Esophagus squamous epithelium (tissue), 5 donors: ENCODE results near the gene CCNH. TPM values are rescaled to one million over a fixed set of nuclear protein-coding genes. Genes with fewer than 3 reads are reported as not detected.

ENCODE experiments used
- DNase-seq: peaks from one replicate; lab custom pipeline; 2025; lab: John Stamatoyannopoulos, UW
- H3K27ac ChIP-seq, 4 donors: fragments of 200-600 bp; sonication (generic); one replicate each; pipeline ENCODE4 v1.5.1; 2016 to 2019; ENCODE audit warnings: mild to moderate bottlenecking in 1 of 4
- H3K27me3 ChIP-seq, 4 donors: fragments of 200-600 bp; sonication (generic); 1 replicate in 3 of 4; 2 replicates in 1 of 4; pipeline versions ENCODE4 v1.5.1 to v1.6.0; 2017 to 2021; ENCODE audit warnings: antibody characterized with exemption in 1 of 4
- H3K36me3 ChIP-seq, 3 donors: fragments of 200-600 bp; sonication (generic); one replicate each; pipeline ENCODE4 v1.5.1; 2016 to 2019
- H3K4me1 ChIP-seq, 3 donors: fragments of 200-600 bp; sonication (generic); one replicate each; pipeline ENCODE4 v1.5.1; 2017 to 2019
- H3K4me3 ChIP-seq, 4 donors: fragments of 200-600 bp; sonication (generic); 1 replicate in 3 of 4; 2 replicates in 1 of 4; pipeline ENCODE4 v1.5.1; 2016 to 2019; ENCODE audit warnings: mild to moderate bottlenecking in 2 of 4, moderate library complexity in 1 of 4
- H3K9me3 ChIP-seq, 3 donors: fragments of 200-600 bp; sonication (generic); one replicate each; pipeline ENCODE4 v1.5.1; 2016 to 2019
- POLR2A ChIP-seq, 4 donors: fragments of 450-650 bp; IDR thresholded peaks; one replicate each; pipeline ENCODE4 v1.6.1; 2017; ENCODE audit warnings: antibody characterized with exemption in 4 of 4, mild to moderate bottlenecking in 4 of 4, moderate library complexity in 3 of 4
- WGBS, 2 donors: methylation state at CpG; one replicate each; pipeline ENCODE4 v1.1.5; 2018; 5-methylcytosine and 5-hydroxymethylcytosine counted together
- intact Hi-C: fragments of 100-400 bp; cut with DNase I; formaldehyde crosslinking; loops from one replicate; pipeline ENCODE4 v1.15.0; 2022
- total RNA-seq, 4 donors: library from RNA; depleted of rRNA; stranded (reverse); fragments of >200 nt; gene quantifications; one replicate each; pipeline ENCODE4 v1.1.0, GENCODE V29; 2016
- TF ChIP-seq, protein P1 (sequence below), 6 experiments: fragments of 450-650 bp in 4 of 6; fragments of 200-600 bp in 2 of 6; sonication (generic) in 2 of 6; IDR thresholded peaks; one replicate each; pipeline ENCODE4 v1.5.1; 2016 to 2019; ENCODE audit warnings: antibody characterized with exemption in 6 of 6, mild to moderate bottlenecking in 4 of 6, moderate library complexity in 4 of 6
- donor health status: DM: yes; HTN: yes; CAD: no.

Gene CCNH
- total RNA-seq, 4 donors from 2014 or later = 42.0 to 77.6 (median 54.1) TPM

DNA sequence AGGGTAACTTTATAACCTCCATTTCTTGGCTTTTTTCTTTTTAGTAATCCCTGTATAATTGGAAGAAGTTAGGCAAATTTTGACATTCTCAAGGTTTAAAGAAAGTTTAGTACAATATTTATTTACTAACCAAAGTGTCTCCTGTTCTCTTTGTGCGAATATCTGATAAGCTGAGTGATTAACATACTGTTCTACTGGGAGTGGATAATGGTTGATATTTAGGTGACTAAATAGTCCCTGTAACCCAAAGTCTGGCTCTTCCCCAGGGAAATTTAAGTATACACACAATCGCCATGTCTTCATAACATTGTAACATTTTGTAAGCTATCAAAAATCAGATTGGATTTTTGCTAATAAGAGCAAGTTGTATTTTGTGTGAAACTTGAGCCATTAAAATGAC is 40.0 kb downstream of the CCNH start:
- WGBS, 2 donors = 85 to 87% methylated on average over 2 of the region's 2 CpGs
- peaks cover 0 to 85% (median 3%) of the 10 kb centered on the region in 3 donors for H3K36me3 ChIP-seq
- intact Hi-C loops = no loop called here
- H3K9me3 ChIP-seq = no peaks in the 10 kb centered on the region
- H3K4me3 ChIP-seq = no peak overlapping the region
- no peak overlapping the region for H3K27ac ChIP-seq
- TF ChIP-seq, protein P1, sequence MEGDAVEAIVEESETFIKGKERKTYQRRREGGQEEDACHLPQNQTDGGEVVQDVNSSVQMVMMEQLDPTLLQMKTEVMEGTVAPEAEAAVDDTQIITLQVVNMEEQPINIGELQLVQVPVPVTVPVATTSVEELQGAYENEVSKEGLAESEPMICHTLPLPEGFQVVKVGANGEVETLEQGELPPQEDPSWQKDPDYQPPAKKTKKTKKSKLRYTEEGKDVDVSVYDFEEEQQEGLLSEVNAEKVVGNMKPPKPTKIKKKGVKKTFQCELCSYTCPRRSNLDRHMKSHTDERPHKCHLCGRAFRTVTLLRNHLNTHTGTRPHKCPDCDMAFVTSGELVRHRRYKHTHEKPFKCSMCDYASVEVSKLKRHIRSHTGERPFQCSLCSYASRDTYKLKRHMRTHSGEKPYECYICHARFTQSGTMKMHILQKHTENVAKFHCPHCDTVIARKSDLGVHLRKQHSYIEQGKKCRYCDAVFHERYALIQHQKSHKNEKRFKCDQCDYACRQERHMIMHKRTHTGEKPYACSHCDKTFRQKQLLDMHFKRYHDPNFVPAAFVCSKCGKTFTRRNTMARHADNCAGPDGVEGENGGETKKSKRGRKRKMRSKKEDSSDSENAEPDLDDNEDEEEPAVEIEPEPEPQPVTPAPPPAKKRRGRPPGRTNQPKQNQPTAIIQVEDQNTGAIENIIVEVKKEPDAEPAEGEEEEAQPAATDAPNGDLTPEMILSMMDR (IDR thresholded peaks at IDR 0.05) = no peak
- TF ChIP-seq POLR2A (IDR thresholded peaks at IDR 0.05) = no peak
- no peak for DNase-seq
- no peaks in the 10 kb centered on the region for H3K4me1 ChIP-seq
- no peaks in the 10 kb centered on the region for H3K27me3 ChIP-seq

DNA sequence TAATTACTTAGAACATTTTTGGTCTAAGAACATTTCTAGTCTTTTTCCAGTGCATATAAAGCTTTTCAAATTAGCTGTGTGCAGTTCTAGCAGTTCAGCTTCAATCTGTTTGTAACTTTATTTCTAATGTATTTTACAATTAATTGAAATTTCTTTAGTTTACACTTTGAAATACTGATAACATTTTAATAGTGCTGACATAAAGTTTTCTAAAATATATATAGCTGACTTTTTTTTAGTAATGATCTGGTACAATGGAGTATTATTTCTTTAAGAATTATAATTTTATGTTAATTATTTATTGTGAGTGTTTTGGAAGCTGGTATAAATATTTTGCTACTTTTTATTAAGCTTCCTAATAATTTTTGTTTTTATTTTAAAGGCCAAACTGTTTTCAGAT is 43.3 kb downstream of the CCNH start:
- H3K27me3 ChIP-seq = no peaks in the 10 kb centered on the region
- peaks cover 0 to 77% (median 0%) of the 10 kb centered on the region in 3 donors for H3K36me3 ChIP-seq
- no peak for DNase-seq
- no peak overlapping the region for H3K4me3 ChIP-seq
- H3K9me3 ChIP-seq = no peaks in the 10 kb centered on the region
- H3K4me1 ChIP-seq = no peaks in the 10 kb centered on the region
- intact Hi-C loops = no loop called here
- TF ChIP-seq POLR2A (IDR thresholded peaks at IDR 0.05) = no peak
- TF ChIP-seq, protein P1 (IDR thresholded peaks at IDR 0.05) = no peak
- H3K27ac ChIP-seq = no peak overlapping the region

DNA sequence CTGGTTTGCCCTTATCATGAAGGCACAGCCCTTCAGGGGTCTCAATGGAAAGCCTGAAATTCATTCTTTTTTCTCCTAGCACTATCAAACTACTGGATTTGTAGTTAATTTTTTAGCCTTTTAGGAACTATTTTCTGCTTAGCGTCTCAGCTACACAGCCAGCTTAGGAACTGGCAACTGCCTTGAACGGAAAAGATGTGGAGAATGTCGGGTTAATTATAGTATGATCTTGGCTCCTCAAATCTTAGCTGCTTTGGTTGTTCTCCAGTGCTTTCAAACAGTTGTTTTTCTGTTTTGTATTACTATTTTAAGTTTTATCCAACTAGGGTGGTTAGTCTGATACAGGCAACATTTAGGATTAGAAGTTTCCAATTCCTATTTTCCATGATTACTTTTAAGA is 44.1 kb downstream of the CCNH start:
- no peak for DNase-seq
- H3K27me3 ChIP-seq = no peaks in the 10 kb centered on the region
- intact Hi-C loops = no loop called here
- no peaks in the 10 kb centered on the region for H3K4me1 ChIP-seq
- 77 to 84% methylated on average over 3 of the region's 3 CpGs for WGBS, 2 donors
- TF ChIP-seq POLR2A (IDR thresholded peaks at IDR 0.05) = no peak
- TF ChIP-seq, protein P1 (IDR thresholded peaks at IDR 0.05) = no peak
- peaks cover 0 to 78% (median 0%) of the 10 kb centered on the region in 3 donors for H3K36me3 ChIP-seq
- no peak overlapping the region for H3K27ac ChIP-seq
- H3K4me3 ChIP-seq = no peak overlapping the region
- H3K9me3 ChIP-seq = no peaks in the 10 kb centered on the region

DNA sequence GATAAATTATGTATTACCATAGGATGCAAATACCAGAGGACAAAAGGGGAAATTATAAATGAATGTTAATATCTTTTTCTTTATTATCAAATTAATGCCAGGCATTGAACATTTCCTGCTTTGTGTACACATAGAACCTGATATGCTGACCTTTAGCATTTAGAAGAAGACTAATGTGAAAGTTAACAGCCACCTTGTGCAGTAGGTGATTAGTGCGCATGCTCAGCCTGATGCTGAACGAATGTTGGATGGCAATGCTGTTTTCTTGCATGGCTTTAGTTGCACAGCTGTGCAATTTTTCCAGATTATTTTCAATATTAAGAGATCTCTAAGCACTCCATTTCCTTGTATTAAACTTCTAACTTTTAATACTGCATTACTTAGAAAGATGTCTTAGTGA is 45.5 kb downstream of the CCNH start:
- DNase-seq = no peak
- WGBS, 2 donors = 93 to 98% methylated on average over 2 of the region's 2 CpGs
- no peaks in the 10 kb centered on the region for H3K4me1 ChIP-seq

DNA sequence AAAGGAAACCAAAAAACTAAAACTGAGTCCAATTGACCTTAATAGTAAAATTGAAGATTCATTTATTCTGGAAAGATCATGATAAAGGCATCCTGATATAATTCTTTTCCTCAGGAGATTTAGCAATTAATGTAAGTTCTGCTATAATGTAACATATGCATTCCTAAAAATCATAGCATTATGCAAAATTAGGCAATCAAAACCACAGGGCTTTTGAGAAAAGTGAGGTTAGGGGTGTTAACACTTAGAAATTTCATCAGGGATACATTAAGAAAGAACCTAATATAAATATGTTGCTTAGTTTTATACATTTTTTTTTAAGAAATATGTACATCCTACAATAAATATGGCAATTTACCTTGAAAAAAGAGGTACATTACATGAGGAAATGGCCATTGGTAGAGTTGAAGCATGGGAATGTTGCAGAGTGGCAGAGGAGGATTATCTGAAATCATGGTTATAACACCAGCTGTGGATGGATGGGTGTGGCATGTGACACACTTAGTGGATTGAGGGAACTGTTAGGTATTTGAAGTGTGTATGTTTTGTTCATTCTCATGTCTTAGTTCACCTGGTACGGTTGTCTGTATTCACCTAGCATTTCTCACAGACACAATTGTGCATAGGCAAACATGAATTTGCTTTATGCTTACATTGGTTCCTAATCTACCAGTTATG is 51.1 kb downstream of the CCNH start:
- intact Hi-C loops = no loop called here
- Histone ChIP-seq H3K27me3 (no peaks in the 10 kb centered on the region), H3K4me1 (no peaks in the 10 kb centered on the region), H3K27ac (no peak overlapping the region), H3K4me3 (no peak overlapping the region), H3K9me3 (no peaks in the 10 kb centered on the region), H3K36me3 (peaks cover 0 to 75% (median 0%) of the 10 kb centered on the region in 3 donors)
- DNase-seq = no peak
- TF ChIP-seq, protein P1 (IDR thresholded peaks at IDR 0.05) = no peak
- TF ChIP-seq POLR2A (IDR thresholded peaks at IDR 0.05) = no peak
- WGBS, 2 donors = 92 to 94% methylated on average over 1 of the region's 1 CpG

More for the DNA sequence above, 45.5 kb downstream of the CCNH start:
- no peak overlapping the region for H3K4me3 ChIP-seq
- intact Hi-C loops = no loop called here
- TF ChIP-seq, protein P1 (IDR thresholded peaks at IDR 0.05) = no peak
- TF ChIP-seq POLR2A (IDR thresholded peaks at IDR 0.05) = no peak
- H3K9me3 ChIP-seq = no peaks in the 10 kb centered on the region
- H3K27ac ChIP-seq = no peak overlapping the region
- no peaks in the 10 kb centered on the region for H3K27me3 ChIP-seq
- peaks cover 0 to 75% (median 0%) of the 10 kb centered on the region in 3 donors for H3K36me3 ChIP-seq
